Measurements from ENCODE around the gene NDUFB11. TPM values are rescaled to one million over a fixed set of nuclear protein-coding genes. Genes with fewer than 3 reads are reported as not detected.
A peak's percentile ranks its signal among the peaks of the same experiment; 100 is the strongest.

The NDUFB11 gene
- total and polyA plus RNA-seq, 9 of the 15 experiments (the other 6 are each of a cell fraction or from before 2014, with no cell fraction given) = 20.9 to 269 (median 86.8) TPM

- TF ChIP-seq TEAD4 (IDR thresholded peaks at IDR 0.05; ENCODE audit: low read length) = peak; percentile 59; the same call in 1 of the 2 replicates
- TF ChIP-seq TEAD4 (CRISPR knock-in tag; IDR thresholded peaks at IDR 0.05; ENCODE audit: borderline replicate concordance) = no peak
- no peak for TF ChIP-seq PCBP2 (IDR thresholded peaks at IDR 0.05; ENCODE audit: low read depth, low read length, poor library complexity, severe bottlenecking)
- TF ChIP-seq GATA2 (CRISPR knock-in tag; IDR thresholded peaks at IDR 0.05) = no peak
- TF ChIP-seq RFX1 (IDR thresholded peaks at IDR 0.05) = no peak
- TF ChIP-seq NONO (IDR thresholded peaks at IDR 0.05; ENCODE audit: low read depth in 2 of 2, low read length in 1 of 2) = 0 out of 4 replicates have a peak, but pooled peaks of 1 of the 2 experiments have one; percentile 32
- TF ChIP-seq, protein P1, sequence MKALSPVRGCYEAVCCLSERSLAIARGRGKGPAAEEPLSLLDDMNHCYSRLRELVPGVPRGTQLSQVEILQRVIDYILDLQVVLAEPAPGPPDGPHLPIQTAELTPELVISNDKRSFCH (CRISPR knock-in tag; IDR thresholded peaks at IDR 0.05) = no peak
- TF ChIP-seq, protein P1 (tag; IDR thresholded peaks at IDR 0.05) = no peak
- TF ChIP-seq ARID2 (IDR thresholded peaks at IDR 0.05) = 0 out of 2 replicates have a peak, but pooled peaks have one; percentile 17
- peak; percentile 67 for TF ChIP-seq KDM5B (IDR thresholded peaks at IDR 0.05; ENCODE audit: insufficient replicate concordance, low read depth, low read length)
- no peak for TF ChIP-seq RBM39 (optimal IDR thresholded peaks at IDR 0.05; ENCODE audit: low read depth, low read length)
- no peak for TF ChIP-seq BHLHE40 (IDR thresholded peaks at IDR 0.05; ENCODE audit: low read length)
- TF ChIP-seq MED1 (CRISPR knock-in tag; IDR thresholded peaks at IDR 0.05; ENCODE audit: borderline replicate concordance) = no peak
- no peak for TF ChIP-seq KLF6 (CRISPR knock-in tag; IDR thresholded peaks at IDR 0.05; ENCODE audit: borderline replicate concordance)
- TF ChIP-seq RNF219 (CRISPR knock-in tag; IDR thresholded peaks at IDR 0.05) = no peak
- TF ChIP-seq MTA3 (IDR thresholded peaks at IDR 0.05; ENCODE audit: borderline replicate concordance) = 0 out of 2 replicates have a peak, but pooled peaks have one; percentile 19
- no peak for TF ChIP-seq PHB (CRISPR knock-in tag; IDR thresholded peaks at IDR 0.05)
- TF ChIP-seq, protein P2, sequence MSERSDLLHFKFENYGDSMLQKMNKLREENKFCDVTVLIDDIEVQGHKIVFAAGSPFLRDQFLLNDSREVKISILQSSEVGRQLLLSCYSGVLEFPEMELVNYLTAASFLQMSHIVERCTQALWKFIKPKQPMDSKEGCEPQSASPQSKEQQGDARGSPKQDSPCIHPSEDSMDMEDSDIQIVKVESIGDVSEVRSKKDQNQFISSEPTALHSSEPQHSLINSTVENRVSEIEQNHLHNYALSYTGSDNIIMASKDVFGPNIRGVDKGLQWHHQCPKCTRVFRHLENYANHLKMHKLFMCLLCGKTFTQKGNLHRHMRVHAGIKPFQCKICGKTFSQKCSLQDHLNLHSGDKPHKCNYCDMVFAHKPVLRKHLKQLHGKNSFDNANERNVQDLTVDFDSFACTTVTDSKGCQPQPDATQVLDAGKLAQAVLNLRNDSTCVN (CRISPR knock-in tag; IDR thresholded peaks at IDR 0.05) = no peak
- TF ChIP-seq MBD2 (IDR thresholded peaks at IDR 0.05; ENCODE audit: borderline replicate concordance, low read depth) = peak; percentile 34; the same call in 1 of the 2 replicates
- TF ChIP-seq ZNF431 (CRISPR knock-in tag; IDR thresholded peaks at IDR 0.05) = no peak
- 0 out of 2 replicates have a peak, but pooled peaks have one; percentile 29 for TF ChIP-seq RB1 (IDR thresholded peaks at IDR 0.05; ENCODE audit: low read depth)
- peak; percentile 82 for TF ChIP-seq ELF1 (tag; IDR thresholded peaks at IDR 0.05)
- no peak for TF ChIP-seq ZNF280A (IDR thresholded peaks at IDR 0.05; ENCODE audit: low read depth, partially characterized antibody)
These were observed 49.1 kb upstream of the NDUFB11 start, which contains the start of gene UBA1 (continued) for GRCh38 chrX:47193475-47194193.
